SJSA1 (cell line): ENCODE results near the gene PXMP2. TPM values are rescaled to one million over a fixed set of nuclear protein-coding genes. Genes with fewer than 3 reads are reported as not detected.
"Not testable (repeated sequence)": the region's sequence is repeated elsewhere in the genome, so short reads cannot be mapped to it uniquely, and the experiment has no call there.

Experiments
- DNase-seq, 2 experiments: peaks; one replicate each; pipeline ENCODE4 v3.0.0-alpha.2; 2015 to 2020; ENCODE audit warnings: low spot score in 2 of 2, low read depth in 1 of 2
- H3K27ac ChIP-seq: fragments of 250-450 bp; sonication (Bioruptor Pico); 2 replicates; pipeline ENCODE4 v1.5.1; 2020; ENCODE audit warnings: mild to moderate bottlenecking, moderate library complexity
- H3K27me3 ChIP-seq: fragments of 250-450 bp; sonication (Bioruptor Pico); replicated peaks from 2 replicates; pipeline ENCODE4 v1.5.1; 2020; ENCODE audit warnings: mild to moderate bottlenecking, moderate library complexity
- H3K36me3 ChIP-seq: fragments of 250-450 bp; sonication (Bioruptor Pico); 2 replicates; pipeline ENCODE4 v1.5.1; 2020; ENCODE audit warnings: mild to moderate bottlenecking
- H3K4me1 ChIP-seq: fragments of 250-450 bp; sonication (Bioruptor Pico); replicated peaks from 2 replicates; pipeline ENCODE4 v1.6.1; 2021; ENCODE audit warnings: mild to moderate bottlenecking
- H3K4me3 ChIP-seq: fragments of 250-450 bp; sonication (Bioruptor Pico); 2 replicates; pipeline ENCODE4 v1.5.1; 2020; ENCODE audit warnings: mild to moderate bottlenecking
- H3K9me3 ChIP-seq: fragments of 250-450 bp; sonication (Bioruptor Pico); replicated peaks from 2 replicates; pipeline ENCODE4 v1.5.1; 2020; ENCODE audit warnings: mild to moderate bottlenecking
- total RNA-seq: library from RNA; depleted of rRNA; stranded (reverse); fragments of >200 nt; shearing (Covaris generic); gene quantifications from 2 replicates; pipeline ENCODE4 v1.2.3, GENCODE V29; 2014; rRNA removed

The PXMP2 gene
- total RNA-seq, 1 experiment from 2014 or later, result 105 TPM

DNA sequence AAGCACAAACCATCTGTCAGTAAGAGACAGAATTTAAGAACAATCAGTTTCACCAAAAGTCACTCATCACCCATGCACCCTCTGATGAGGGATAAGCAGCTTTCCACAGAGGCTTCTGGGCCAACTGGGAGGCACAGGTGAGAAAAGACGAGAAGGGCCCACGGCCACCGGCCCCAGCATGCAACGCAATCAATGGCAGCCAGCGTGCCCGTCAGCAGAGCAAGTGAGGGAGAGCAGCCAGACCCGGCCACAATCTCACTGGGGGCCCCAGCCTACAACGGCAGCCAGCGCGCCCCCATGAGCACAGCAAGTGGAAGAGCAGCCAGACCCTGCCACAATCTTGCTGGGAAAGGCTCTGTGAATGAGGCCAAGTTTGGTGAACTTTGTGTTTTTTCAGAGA is 60.9 kb downstream of the PXMP2 start:
- H3K4me1 ChIP-seq, result no peaks in the 10 kb centered on the region
- H3K4me3 ChIP-seq, result no peak overlapping the region
- peaks cover 93% of the 10 kb centered on the region for H3K36me3 ChIP-seq
- DNase-seq, result no peak
- H3K27me3 ChIP-seq, result no peaks in the 10 kb centered on the region
- no peak overlapping the region for H3K27ac ChIP-seq
- no peaks in the 10 kb centered on the region for H3K9me3 ChIP-seq

DNA sequence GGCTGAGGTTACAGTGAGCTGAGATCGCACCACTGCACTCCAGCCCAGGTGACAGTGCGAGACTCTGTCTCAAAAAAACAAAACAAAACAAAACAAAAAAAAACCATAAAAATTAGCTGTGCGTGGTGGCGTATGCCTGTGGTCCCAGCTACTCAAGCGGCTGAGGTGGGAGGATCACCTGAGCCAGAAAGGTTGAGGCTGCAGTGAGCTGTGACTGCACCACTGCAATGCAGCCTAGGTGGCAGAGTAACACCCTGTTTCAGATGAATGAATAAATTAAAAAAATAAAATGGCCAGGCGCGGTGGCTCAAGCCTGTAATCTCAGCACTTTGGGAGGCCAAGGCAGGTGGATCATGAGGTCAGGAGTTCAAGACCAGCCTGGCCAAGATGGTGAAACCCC is 66.3 kb downstream of the PXMP2 start:
- DNase-seq, H3K9me3 ChIP-seq, H3K4me3 ChIP-seq, H3K4me1 ChIP-seq, H3K27ac ChIP-seq, H3K27me3 ChIP-seq: not testable (repeated sequence)
- peaks cover 90% of the 10 kb centered on the region for H3K36me3 ChIP-seq

DNA sequence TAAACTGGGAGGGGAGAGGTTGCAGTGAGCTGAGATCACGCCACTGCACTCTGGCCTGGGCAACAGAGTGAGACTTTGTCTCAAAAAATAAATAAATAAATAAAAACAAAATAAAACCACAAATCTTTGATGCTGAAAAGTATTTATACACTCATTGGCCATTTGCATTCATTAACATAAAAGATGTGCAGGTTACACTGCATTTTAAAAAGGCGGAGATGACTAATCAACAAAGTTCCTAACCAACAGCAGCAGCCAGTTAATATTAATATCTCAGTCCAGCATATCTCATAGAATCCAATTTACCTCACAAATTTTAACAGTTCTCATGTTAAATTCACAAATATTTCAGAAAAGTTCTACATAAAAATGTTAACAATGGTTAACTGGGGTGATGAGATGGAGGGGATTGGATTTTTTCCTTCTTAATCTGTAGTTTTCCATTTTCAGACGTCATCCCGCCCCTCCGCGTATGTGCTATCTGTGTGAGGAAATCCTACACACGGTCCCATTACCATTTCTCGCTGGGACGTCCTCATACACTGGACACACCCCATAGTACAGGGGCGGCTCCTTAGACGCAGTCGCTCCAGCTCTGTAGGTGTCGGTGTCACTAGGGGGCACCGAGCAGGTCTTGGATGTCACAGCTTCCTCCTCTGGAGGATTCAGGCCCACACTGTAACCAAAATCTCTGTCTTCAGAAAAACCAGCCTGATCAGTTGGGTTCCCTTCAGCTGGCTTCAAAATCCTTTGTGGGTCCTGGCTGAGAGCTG is 67.0 kb downstream of the PXMP2 start:
- no peak for DNase-seq
- H3K4me3 ChIP-seq, result no peak overlapping the region
- no peaks in the 10 kb centered on the region for H3K9me3 ChIP-seq
- no peak overlapping the region for H3K27ac ChIP-seq
- peaks cover 86% of the 10 kb centered on the region for H3K36me3 ChIP-seq
- no peaks in the 10 kb centered on the region for H3K4me1 ChIP-seq
- H3K27me3 ChIP-seq, result no peaks in the 10 kb centered on the region

Other genes starting within 250 kb of the PXMP2 start
- gene FBRSL1, start 197.4 kb upstream of the PXMP2 start, total RNA-seq, result 0.66 and 2.8 TPM in 2 replicates
- not detected in 2 replicates for gene LRCOL1, start 77.0 kb upstream of the PXMP2 start, total RNA-seq
- gene P2RX2, start 68.8 kb upstream of the PXMP2 start, total RNA-seq, result not detected in 2 replicates
- 17.4 and 32.8 TPM in 2 replicates for gene POLE, start 245 bp upstream of the PXMP2 start, total RNA-seq
- 30.8 and 36.5 TPM in 2 replicates for gene PGAM5, start 23.3 kb downstream of the PXMP2 start, total RNA-seq
- 64.0 and 72.6 TPM in 2 replicates for gene ANKLE2, start 74.2 kb downstream of the PXMP2 start, total RNA-seq
- gene GOLGA3, start 141.3 kb downstream of the PXMP2 start, total RNA-seq, result 52.8 and 71.1 TPM in 2 replicates
- 4.5 and 7.1 TPM in 2 replicates for gene CHFR, start 200.0 kb downstream of the PXMP2 start, total RNA-seq